ENCODE data around the gene MAP2K5.
"Not testable (repeated sequence)": the region's sequence is repeated elsewhere in the genome, so short reads cannot be mapped to it uniquely, and the experiment has no call there.

MAP2K5 gene

GRCh38 chr15:67607959-67608637 is 65.6 kb downstream of the MAP2K5 start:
- DNase-seq (ENCODE audit: low read depth, low spot score): no peak
- no peak overlapping the region for H3K4me3 ChIP-seq (ENCODE audit: low read depth, low read length)
- ChIA-PET CTCF (interaction anchor here (1.0 kb wide), 1 partner anchor 17 kb away, joined by 3 read pairs; no protein-coding TSS in a partner anchor), POLR2A (no interaction called here)
- TF ChIP-seq, protein P1, sequence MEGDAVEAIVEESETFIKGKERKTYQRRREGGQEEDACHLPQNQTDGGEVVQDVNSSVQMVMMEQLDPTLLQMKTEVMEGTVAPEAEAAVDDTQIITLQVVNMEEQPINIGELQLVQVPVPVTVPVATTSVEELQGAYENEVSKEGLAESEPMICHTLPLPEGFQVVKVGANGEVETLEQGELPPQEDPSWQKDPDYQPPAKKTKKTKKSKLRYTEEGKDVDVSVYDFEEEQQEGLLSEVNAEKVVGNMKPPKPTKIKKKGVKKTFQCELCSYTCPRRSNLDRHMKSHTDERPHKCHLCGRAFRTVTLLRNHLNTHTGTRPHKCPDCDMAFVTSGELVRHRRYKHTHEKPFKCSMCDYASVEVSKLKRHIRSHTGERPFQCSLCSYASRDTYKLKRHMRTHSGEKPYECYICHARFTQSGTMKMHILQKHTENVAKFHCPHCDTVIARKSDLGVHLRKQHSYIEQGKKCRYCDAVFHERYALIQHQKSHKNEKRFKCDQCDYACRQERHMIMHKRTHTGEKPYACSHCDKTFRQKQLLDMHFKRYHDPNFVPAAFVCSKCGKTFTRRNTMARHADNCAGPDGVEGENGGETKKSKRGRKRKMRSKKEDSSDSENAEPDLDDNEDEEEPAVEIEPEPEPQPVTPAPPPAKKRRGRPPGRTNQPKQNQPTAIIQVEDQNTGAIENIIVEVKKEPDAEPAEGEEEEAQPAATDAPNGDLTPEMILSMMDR (IDR thresholded peaks at IDR 0.05; ENCODE audit: insufficient read depth, low read length, missing control alignments): no peak

DNA sequence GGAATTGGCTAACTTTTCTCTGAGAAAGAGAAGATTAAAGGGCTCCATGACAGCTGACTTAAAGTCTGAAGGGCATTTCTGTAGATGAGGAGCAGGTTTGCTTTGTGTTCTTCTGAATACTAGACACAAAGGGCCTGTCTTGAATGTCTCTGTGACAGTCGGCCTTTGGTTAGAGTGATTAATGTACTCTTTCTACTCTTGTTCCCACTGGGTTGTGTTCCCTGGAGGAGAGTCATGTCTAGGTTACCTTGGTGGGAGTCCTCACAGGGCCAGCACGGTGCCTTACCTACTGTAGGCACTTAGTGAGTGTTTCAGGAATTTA is 66.1 kb downstream of the MAP2K5 start:
- ChIA-PET CTCF (interaction anchor here (1.0 kb wide), 1 partner anchor 17 kb away, joined by 3 read pairs; no protein-coding TSS in a partner anchor), POLR2A (no interaction called here)
- H3K4me3 ChIP-seq (ENCODE audit: low read depth, low read length): no peak overlapping the region
- no peak for DNase-seq (ENCODE audit: low read depth, low spot score)
- TF ChIP-seq, protein P1 (IDR thresholded peaks at IDR 0.05; ENCODE audit: insufficient read depth, low read length, missing control alignments): no peak

- no peak for DNase-seq (ENCODE audit: low read depth, low spot score)
- TF ChIP-seq, protein P1 (IDR thresholded peaks at IDR 0.05; ENCODE audit: insufficient read depth, low read length, missing control alignments): no peak
- no peak overlapping the region for H3K4me3 ChIP-seq (ENCODE audit: low read depth, low read length)
- POLR2A ChIA-PET: no interaction called here
- CTCF ChIA-PET: no interaction called here
Measured at GRCh38 chr15:67611370-67612369, 69.2 kb downstream of the MAP2K5 start.

DNA sequence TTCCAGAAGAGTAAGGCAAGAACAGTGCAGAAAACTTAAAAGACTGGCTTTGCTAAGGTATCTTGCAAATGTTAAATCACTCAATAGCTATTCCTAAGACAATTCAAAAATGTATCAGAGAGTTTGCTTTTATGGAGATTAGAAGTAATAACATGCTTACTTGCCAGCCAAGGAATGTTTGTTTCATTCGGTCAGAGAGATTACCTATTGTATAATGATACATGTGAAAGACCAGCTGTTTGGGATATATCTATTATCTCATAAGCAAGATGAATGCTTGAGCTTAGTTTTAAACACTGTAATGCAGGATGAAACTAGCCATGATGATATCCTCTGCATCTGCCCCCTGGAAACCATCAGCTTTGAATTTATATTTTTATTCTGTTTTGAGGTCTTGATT is 70.7 kb downstream of the MAP2K5 start:
- CTCF ChIA-PET: interaction anchor here (2.0 kb wide), 1 partner anchor 11 kb away, joined by 9 read pairs; no protein-coding TSS in a partner anchor
- DNase-seq (ENCODE audit: low read depth, low spot score): no peak
- H3K4me3 ChIP-seq (ENCODE audit: low read depth, low read length): no peak overlapping the region
- POLR2A ChIA-PET: no interaction called here
- TF ChIP-seq, protein P1 (IDR thresholded peaks at IDR 0.05; ENCODE audit: insufficient read depth, low read length, missing control alignments): no peak

DNA sequence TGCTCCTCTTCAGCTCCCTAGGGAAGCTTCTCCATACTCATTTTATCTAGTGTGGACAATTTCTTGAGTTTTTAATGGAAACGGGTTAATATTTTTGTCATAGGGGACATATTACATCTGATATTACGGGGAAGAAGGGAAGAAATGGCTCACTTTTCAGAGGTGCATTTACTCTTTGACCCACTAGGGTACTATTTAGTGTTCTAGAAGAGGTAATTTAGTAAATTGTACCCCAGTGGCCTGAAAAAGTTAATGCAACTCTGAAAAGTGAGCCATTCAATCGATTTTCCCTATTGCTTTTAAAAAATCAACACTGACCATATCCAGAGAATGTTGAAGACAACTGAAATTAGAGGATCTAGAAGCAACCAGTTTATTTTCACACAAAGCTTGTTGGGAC is 71.2 kb downstream of the MAP2K5 start:
- no peak for DNase-seq (ENCODE audit: low read depth, low spot score)
- TF ChIP-seq, protein P1 (IDR thresholded peaks at IDR 0.05; ENCODE audit: insufficient read depth, low read length, missing control alignments): no peak
- H3K4me3 ChIP-seq (ENCODE audit: low read depth, low read length): no peak overlapping the region
- ChIA-PET POLR2A (no interaction called here), CTCF (interaction anchor here (2.0 kb wide), 1 partner anchor 11 kb away, joined by 9 read pairs; no protein-coding TSS in a partner anchor)

- POLR2A ChIA-PET; H3K4me3 ChIP-seq (ENCODE audit: low read depth, low read length); CTCF ChIA-PET; DNase-seq (ENCODE audit: low read depth, low spot score): not testable (repeated sequence)
Measured at GRCh38 chr15:67615131-67615534, 72.6 kb downstream of the MAP2K5 start.

Data from AG04449 (cell line).